NT2/D1 (cell line): ENCODE data around the gene CFB.

Source experiments
- SUZ12 ChIP-seq: IDR thresholded peaks from 2 replicates; pipeline ENCODE4 v1.6.1; 2011; ENCODE audit not compliant: insufficient read length, insufficient read depth; ENCODE audit errors: extremely low read depth
- YY1 ChIP-seq: IDR thresholded peaks from 2 replicates; pipeline ENCODE4 v1.6.1; 2011; ENCODE audit not compliant: insufficient read length, insufficient read depth
- ZNF274 ChIP-seq: IDR thresholded peaks from 2 replicates; pipeline ENCODE4 v1.6.1; 2011; ENCODE audit warnings: mild to moderate bottlenecking, low read depth, low read length

GRCh38 chr6:31896856-31897611, 48.9 kb upstream of the CFB start:
- TF ChIP-seq YY1 (no peak), SUZ12 (no peak), ZNF274 (no peak)
